Measurements from ENCODE around the gene EHBP1. TPM values are rescaled to one million over a fixed set of nuclear protein-coding genes. Genes with fewer than 3 reads are reported as not detected.
"Not testable (repeated sequence)": the region's sequence is repeated elsewhere in the genome, so short reads cannot be mapped to it uniquely, and the experiment has no call there.

EHBP1 gene
- total RNA-seq, 2 experiments from 2014 or later = 21.4 to 22.3 TPM

GRCh38 chr2:63066838-63067237 lies 361.3 kb downstream of the EHBP1 start:
- Mint-ChIP-seq H3K27me3 (peaks cover 59% of the 10 kb centered on the region), H3K36me3 (ENCODE audit: low read depth) (no peaks in the 10 kb centered on the region), H3K4me1 (ENCODE audit: low read depth) (no peaks in the 10 kb centered on the region), H3K27ac (no peak overlapping the region), H3K9me3 (peaks cover 3% of the 10 kb centered on the region), H3K4me3 (no peak overlapping the region)
- ChIA-PET CTCF (no interaction called here), POLR2A (no interaction called here)
- no peak overlapping the region for H3K4me3 ChIP-seq (ENCODE audit: low read length)
- H3K36me3 ChIP-seq (ENCODE audit: insufficient read depth, low read length) = no peaks in the 10 kb centered on the region
- TF ChIP-seq, protein P1, sequence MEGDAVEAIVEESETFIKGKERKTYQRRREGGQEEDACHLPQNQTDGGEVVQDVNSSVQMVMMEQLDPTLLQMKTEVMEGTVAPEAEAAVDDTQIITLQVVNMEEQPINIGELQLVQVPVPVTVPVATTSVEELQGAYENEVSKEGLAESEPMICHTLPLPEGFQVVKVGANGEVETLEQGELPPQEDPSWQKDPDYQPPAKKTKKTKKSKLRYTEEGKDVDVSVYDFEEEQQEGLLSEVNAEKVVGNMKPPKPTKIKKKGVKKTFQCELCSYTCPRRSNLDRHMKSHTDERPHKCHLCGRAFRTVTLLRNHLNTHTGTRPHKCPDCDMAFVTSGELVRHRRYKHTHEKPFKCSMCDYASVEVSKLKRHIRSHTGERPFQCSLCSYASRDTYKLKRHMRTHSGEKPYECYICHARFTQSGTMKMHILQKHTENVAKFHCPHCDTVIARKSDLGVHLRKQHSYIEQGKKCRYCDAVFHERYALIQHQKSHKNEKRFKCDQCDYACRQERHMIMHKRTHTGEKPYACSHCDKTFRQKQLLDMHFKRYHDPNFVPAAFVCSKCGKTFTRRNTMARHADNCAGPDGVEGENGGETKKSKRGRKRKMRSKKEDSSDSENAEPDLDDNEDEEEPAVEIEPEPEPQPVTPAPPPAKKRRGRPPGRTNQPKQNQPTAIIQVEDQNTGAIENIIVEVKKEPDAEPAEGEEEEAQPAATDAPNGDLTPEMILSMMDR (IDR thresholded peaks at IDR 0.05) = no peak
- H3K27ac ChIP-seq (ENCODE audit: low read depth in 1 of 2, low read length in 2 of 2) = no peak overlapping the region
- ATAC-seq (ENCODE audit: poor library complexity) (no peak), DNase-seq (no peak)
- H3K27me3 ChIP-seq (ENCODE audit: control insufficient read depth in 1 of 2, insufficient read depth in 2 of 2, low read length in 2 of 2) = peaks cover 0 to 39% of the 10 kb centered on the region in 2 experiments
- H3K4me1 ChIP-seq (ENCODE audit: insufficient read depth, low read length) = no peaks in the 10 kb centered on the region
- intact Hi-C loops (cut with DNase I, micrococcal nuclease) = no loop called here
- peaks cover 3% of the 10 kb centered on the region in 2 experiments for H3K9me3 ChIP-seq (ENCODE audit: control insufficient read depth in 1 of 2, insufficient read depth in 1 of 2, low read length in 2 of 2)

- Histone ChIP-seq H3K36me3 (ENCODE audit: insufficient read depth, low read length) (no peaks in the 10 kb centered on the region), H3K4me1 (ENCODE audit: insufficient read depth, low read length) (no peaks in the 10 kb centered on the region), H3K4me3 (ENCODE audit: low read length) (no peak overlapping the region), H3K27me3 (ENCODE audit: control insufficient read depth in 1 of 2, insufficient read depth in 2 of 2, low read length in 2 of 2) (peaks cover 0 to 17% of the 10 kb centered on the region in 2 experiments), H3K9me3 (ENCODE audit: control insufficient read depth in 1 of 2, insufficient read depth in 1 of 2, low read length in 2 of 2) (peaks cover 0 to 8% of the 10 kb centered on the region in 2 experiments), H3K27ac (ENCODE audit: low read depth in 1 of 2, low read length in 2 of 2) (no peak overlapping the region)
- ATAC-seq (ENCODE audit: poor library complexity) (no peak), DNase-seq (no peak)
- Mint-ChIP-seq H3K27ac (no peak overlapping the region), H3K36me3 (ENCODE audit: low read depth) (no peaks in the 10 kb centered on the region), H3K27me3 (peaks cover 32% of the 10 kb centered on the region), H3K4me3 (no peak overlapping the region), H3K9me3 (no peaks in the 10 kb centered on the region), H3K4me1 (ENCODE audit: low read depth) (no peaks in the 10 kb centered on the region)
- POLR2A ChIA-PET = no interaction called here
- CTCF ChIA-PET = no interaction called here
- TF ChIP-seq, protein P1 (IDR thresholded peaks at IDR 0.05) = no peak
- intact Hi-C loops (cut with DNase I, micrococcal nuclease) = no loop called here
These were observed 366.2 kb downstream of the EHBP1 start for GRCh38 chr2:63071664-63072063.

DNA sequence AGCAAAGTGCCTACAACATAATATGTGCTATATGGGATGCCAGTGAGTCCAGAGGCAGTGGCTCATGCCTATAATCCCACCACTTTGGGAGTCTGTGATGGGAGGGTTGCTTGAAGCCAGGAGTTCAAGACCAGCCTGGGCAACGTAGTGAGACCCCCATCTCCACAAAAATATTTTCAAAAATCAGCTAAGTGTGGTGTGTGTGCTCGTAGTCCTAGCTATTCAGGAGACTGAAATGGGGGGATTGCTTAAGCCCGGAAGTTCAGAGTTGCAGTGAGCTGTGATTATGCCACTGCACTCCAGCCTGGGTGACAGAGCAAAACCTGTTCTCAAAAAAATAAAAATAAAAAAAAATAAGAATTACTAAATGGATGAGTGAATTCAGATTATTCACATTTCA lies 368.5 kb downstream of the EHBP1 start:
- intact Hi-C loops (cut with DNase I, micrococcal nuclease) = no loop called here
- ChIA-PET CTCF (no interaction called here), POLR2A (no interaction called here)
- no peaks in the 10 kb centered on the region for H3K36me3 ChIP-seq (ENCODE audit: insufficient read depth, low read length)
- DNase-seq = no peak
- Mint-ChIP-seq H3K27ac (no peak overlapping the region), H3K4me1 (ENCODE audit: low read depth) (no peaks in the 10 kb centered on the region), H3K27me3 (peaks cover 36% of the 10 kb centered on the region), H3K4me3 (no peak overlapping the region), H3K9me3 (no peaks in the 10 kb centered on the region), H3K36me3 (ENCODE audit: low read depth) (no peaks in the 10 kb centered on the region)
- ATAC-seq (ENCODE audit: poor library complexity) = no peak
- peaks cover 0 to 3% of the 10 kb centered on the region in 2 experiments for H3K27me3 ChIP-seq (ENCODE audit: control insufficient read depth in 1 of 2, insufficient read depth in 2 of 2, low read length in 2 of 2)
- no peak overlapping the region for H3K27ac ChIP-seq (ENCODE audit: low read depth in 1 of 2, low read length in 2 of 2)
- TF ChIP-seq, protein P1 (IDR thresholded peaks at IDR 0.05) = no peak
- no peaks in the 10 kb centered on the region for H3K4me1 ChIP-seq (ENCODE audit: insufficient read depth, low read length)
- peaks cover 0 to 8% of the 10 kb centered on the region in 2 experiments for H3K9me3 ChIP-seq (ENCODE audit: control insufficient read depth in 1 of 2, insufficient read depth in 1 of 2, low read length in 2 of 2)
- H3K4me3 ChIP-seq (ENCODE audit: low read length) = no peak overlapping the region

GRCh38 chr2:63074399-63074798 lies 368.9 kb downstream of the EHBP1 start:
- H3K36me3 Mint-ChIP-seq (ENCODE audit: low read depth); H3K4me1 Mint-ChIP-seq (ENCODE audit: low read depth): not testable (repeated sequence)

More at GRCh38 chr2:63074399-63074798, 368.9 kb downstream of the EHBP1 start:
- H3K27ac ChIP-seq (ENCODE audit: low read depth in 1 of 2, low read length in 2 of 2); H3K36me3 ChIP-seq (ENCODE audit: insufficient read depth, low read length); H3K4me3 Mint-ChIP-seq; H3K27ac Mint-ChIP-seq; H3K27me3 ChIP-seq (ENCODE audit: control insufficient read depth in 1 of 2, insufficient read depth in 2 of 2, low read length in 2 of 2); H3K9me3 Mint-ChIP-seq; intact Hi-C loops (cut with DNase I, micrococcal nuclease); ATAC-seq (ENCODE audit: poor library complexity); H3K9me3 ChIP-seq (ENCODE audit: control insufficient read depth in 1 of 2, insufficient read depth in 1 of 2, low read length in 2 of 2); H3K4me3 ChIP-seq (ENCODE audit: low read length); CTCF ChIA-PET; H3K4me1 ChIP-seq (ENCODE audit: insufficient read depth, low read length); DNase-seq; POLR2A ChIA-PET: not testable (repeated sequence)
- H3K27me3 Mint-ChIP-seq = peaks cover 36% of the 10 kb centered on the region

Measured in CD4-positive, alpha-beta T cell (primary cell).